PC-3 (cell line): ENCODE measurements around the gene RAD9A. TPM values are rescaled to one million over a fixed set of nuclear protein-coding genes. Genes with fewer than 3 reads are reported as not detected.

Source experiments
- ATAC-seq: fragments of 200-7000 bp; cut with Tn5 transposase; 2 replicates; pipeline ENCODE4 v1.9.1; 2020; ENCODE audit warnings: mild to moderate bottlenecking, moderate library complexity
- BruUV-seq: library from RNA; stranded (reverse); fragments of 400-500 nt; replicated peaks from 2 replicates; lab custom pipeline; 2021; lab: Mats Ljungman, UMichigan
- CTCF ChIA-PET: fragments of 300-600 bp; sonication (Branson Sonifier 250); formaldehyde crosslinking; loops from one replicate; lab custom pipeline; 2022; ENCODE audit warnings: antibody characterized with exemption; lab: Charles Lee
- POLR2A ChIA-PET: fragments of 300-600 bp; sonication (Branson Sonifier 250); formaldehyde crosslinking; loops from one replicate; lab custom pipeline; 2022; ENCODE audit warnings: antibody characterized with exemption; ENCODE audit not compliant: unreplicated experiment; lab: Charles Lee
- DNase-seq: peaks from one replicate; pipeline ENCODE4 v3.0.0-alpha.2; 2015
- H2AFZ ChIP-seq: fragments of 300-600 bp; sonication (generic); 2 replicates; pipeline ENCODE4 v1.6.0; 2016; ENCODE audit warnings: antibody characterized with exemption, low read length
- H3F3A ChIP-seq: fragments of 300-600 bp; sonication (generic); one replicate; pipeline ENCODE4 v1.6.0; 2017; ENCODE audit warnings: antibody characterized with exemption, low read length, control low read depth, mild to moderate bottlenecking; ENCODE audit not compliant: unreplicated experiment
- H3K27ac ChIP-seq: fragments of 300-600 bp; sonication (generic); 2 replicates; pipeline ENCODE4 v1.5.1; 2016; ENCODE audit warnings: mild to moderate bottlenecking, low read length
- H3K27me3 ChIP-seq: fragments of 300-600 bp; sonication (generic); 2 replicates; pipeline ENCODE4 v1.6.1; 2016; ENCODE audit warnings: low read length, mixed read lengths
- H3K36me3 ChIP-seq: fragments of 300-600 bp; sonication (generic); 2 replicates; pipeline ENCODE4 v1.6.1; 2016; ENCODE audit warnings: low read depth, mixed run types, low read length, mixed read lengths
- H3K4me1 ChIP-seq: fragments of 300-600 bp; sonication (generic); 2 replicates; pipeline ENCODE4 v1.5.1; 2016; ENCODE audit warnings: low read length; ENCODE audit not compliant: insufficient read depth
- H3K4me2 ChIP-seq: fragments of 300-600 bp; sonication (generic); 2 replicates; pipeline ENCODE4 v1.6.0; 2016; ENCODE audit warnings: low read length
- H3K4me3 ChIP-seq: fragments of 300-600 bp; sonication (generic); 2 replicates; pipeline ENCODE4 v1.5.1; 2016; ENCODE audit warnings: mild to moderate bottlenecking, low read length, mixed read lengths
- H3K79me2 ChIP-seq: fragments of 300-600 bp; sonication (generic); 2 replicates; pipeline ENCODE4 v1.6.1; 2017; ENCODE audit warnings: low read length, mixed read lengths
- H3K9ac ChIP-seq: fragments of 300-600 bp; sonication (generic); 2 replicates; pipeline ENCODE4 v1.6.0; 2016; ENCODE audit warnings: mild to moderate bottlenecking, low read length
- H3K9me2 ChIP-seq: fragments of 300-600 bp; sonication (generic); replicated peaks from 2 replicates; pipeline ENCODE4 v1.6.1; 2016; ENCODE audit warnings: mixed run types, low read length, mixed read lengths
- H3K9me3 ChIP-seq: fragments of 300-600 bp; sonication (generic); 2 replicates; pipeline ENCODE4 v1.6.1; 2016; ENCODE audit warnings: low read length, mixed read lengths
- H4K20me1 ChIP-seq: fragments of 300-600 bp; sonication (generic); 2 replicates; pipeline ENCODE4 v1.6.1; 2016; ENCODE audit warnings: low read length, mixed read lengths
- EZH2 ChIP-seq: fragments of 300-600 bp; sonication (generic); IDR thresholded peaks from one replicate; pipeline ENCODE4 v1.6.1; 2017; ENCODE audit warnings: antibody characterized with exemption, mild to moderate bottlenecking, low read length; ENCODE audit not compliant: unreplicated experiment
- EZH2phosphoT487 ChIP-seq: fragments of 300-600 bp; sonication (generic); IDR thresholded peaks from 2 replicates; pipeline ENCODE4 v1.6.1; 2018; ENCODE audit warnings: mild to moderate bottlenecking, antibody characterized with exemption, low read length, borderline replicate concordance
- intact Hi-C: fragments of 100-400 bp; cut with micrococcal nuclease; formaldehyde crosslinking; loops from 2 replicates; pipeline ENCODE4 v1.9.0; 2023
- total RNA-seq: library from RNA; depleted of rRNA; stranded (reverse); fragments of >200 nt; gene quantifications from 2 replicates; pipeline ENCODE4 v1.2.3, GENCODE V29; 2014
- TF ChIP-seq, protein P1 (sequence below): fragments of 300-600 bp; sonication (generic); conservative IDR thresholded peaks from 2 replicates; pipeline ENCODE4 v1.5.1; 2017; ENCODE audit warnings: antibody characterized with exemption, low read depth, mild to moderate bottlenecking, low read length

RAD9A gene
- total RNA-seq, 1 experiment from 2014 or later: 45.5 TPM

DNA sequence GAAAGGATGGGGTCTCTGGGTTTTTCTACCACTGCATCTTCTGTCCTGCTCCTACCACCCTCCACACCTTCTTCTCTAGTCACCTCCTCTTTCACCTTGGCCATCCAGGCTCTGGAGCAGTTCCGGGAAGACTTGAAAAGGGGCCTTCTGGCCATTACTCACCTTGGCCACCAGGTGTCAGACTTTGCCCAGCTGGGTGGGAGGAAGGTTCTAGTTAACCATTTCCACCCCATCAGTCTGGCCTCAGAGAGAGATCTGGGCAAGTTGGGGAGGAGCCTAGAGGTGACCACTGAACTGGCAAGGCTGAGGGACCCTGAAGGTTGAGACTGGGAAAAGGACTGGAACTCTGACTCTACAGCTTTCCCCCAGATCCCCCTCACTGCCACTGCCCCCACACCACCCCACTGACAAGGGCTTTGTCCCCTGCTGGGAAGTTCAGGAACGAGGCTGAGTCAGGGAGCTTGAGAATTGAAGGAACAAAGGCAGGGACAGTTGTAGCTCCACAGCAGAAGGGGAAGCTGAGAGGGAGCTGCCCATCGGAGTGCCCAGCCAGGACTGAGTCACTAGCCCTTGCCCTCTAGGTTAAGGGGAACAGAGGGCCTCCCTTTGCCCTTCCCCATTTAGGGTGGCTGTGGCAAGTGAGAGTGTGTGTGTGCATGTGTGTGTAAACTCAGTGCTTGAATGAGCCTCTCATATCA is 34.8 kb upstream of the RAD9A start:
- no peak overlapping the region for H2AFZ ChIP-seq
- H3K27ac ChIP-seq: peak overlapping the region; percentile 93

DNA sequence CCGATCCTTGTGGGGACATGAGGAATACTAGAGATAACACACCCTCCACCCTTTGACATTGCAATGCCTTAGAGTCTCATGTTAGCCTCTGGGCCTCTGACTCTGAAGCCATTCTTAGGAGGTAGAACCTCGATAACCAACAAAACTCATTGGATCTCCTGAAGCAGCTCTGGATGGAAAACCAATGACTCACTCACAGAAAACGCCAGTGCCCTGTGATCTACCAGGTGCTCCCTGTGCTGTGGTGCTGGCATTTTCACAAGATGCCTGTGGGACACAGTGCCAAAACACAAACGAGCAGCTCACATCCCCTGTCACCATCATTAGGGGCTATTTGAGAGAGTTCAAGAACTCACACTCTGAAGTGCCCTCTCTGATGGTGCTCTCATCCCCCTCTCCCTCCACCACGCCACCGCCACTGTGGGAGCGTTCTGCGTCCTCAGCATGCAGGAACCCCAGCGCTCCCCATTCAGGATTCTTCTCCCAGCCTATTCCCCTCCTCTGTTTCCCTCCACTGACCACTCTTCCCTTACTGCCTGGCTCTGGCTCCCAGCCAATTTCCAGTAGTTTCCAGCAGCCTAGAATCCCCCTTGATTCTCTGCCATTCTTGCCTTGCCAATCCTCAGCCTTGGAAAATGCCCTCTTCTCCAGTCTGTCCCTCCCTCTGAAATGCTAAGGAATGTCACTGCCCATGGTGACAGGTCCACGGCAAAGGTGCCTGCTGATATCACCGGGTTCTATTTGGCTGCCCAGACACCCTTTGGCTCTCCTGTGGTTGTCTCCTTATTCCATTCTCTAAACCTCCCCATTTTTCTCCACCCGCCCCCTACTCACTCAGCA is 33.7 kb upstream of the RAD9A start:
- H3K36me3 ChIP-seq: no peaks in the 10 kb centered on the region
- DNase-seq (peak; percentile 89), ATAC-seq (peak; percentile 10)
- TF ChIP-seq EZH2phosphoT487 (no peak), EZH2 (no peak)
- TF ChIP-seq, protein P1, sequence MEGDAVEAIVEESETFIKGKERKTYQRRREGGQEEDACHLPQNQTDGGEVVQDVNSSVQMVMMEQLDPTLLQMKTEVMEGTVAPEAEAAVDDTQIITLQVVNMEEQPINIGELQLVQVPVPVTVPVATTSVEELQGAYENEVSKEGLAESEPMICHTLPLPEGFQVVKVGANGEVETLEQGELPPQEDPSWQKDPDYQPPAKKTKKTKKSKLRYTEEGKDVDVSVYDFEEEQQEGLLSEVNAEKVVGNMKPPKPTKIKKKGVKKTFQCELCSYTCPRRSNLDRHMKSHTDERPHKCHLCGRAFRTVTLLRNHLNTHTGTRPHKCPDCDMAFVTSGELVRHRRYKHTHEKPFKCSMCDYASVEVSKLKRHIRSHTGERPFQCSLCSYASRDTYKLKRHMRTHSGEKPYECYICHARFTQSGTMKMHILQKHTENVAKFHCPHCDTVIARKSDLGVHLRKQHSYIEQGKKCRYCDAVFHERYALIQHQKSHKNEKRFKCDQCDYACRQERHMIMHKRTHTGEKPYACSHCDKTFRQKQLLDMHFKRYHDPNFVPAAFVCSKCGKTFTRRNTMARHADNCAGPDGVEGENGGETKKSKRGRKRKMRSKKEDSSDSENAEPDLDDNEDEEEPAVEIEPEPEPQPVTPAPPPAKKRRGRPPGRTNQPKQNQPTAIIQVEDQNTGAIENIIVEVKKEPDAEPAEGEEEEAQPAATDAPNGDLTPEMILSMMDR: no peak
- H3K4me1 ChIP-seq: peaks cover 51% of the 10 kb centered on the region
- H3K9me2 ChIP-seq: no peaks in the 10 kb centered on the region
- BruUV-seq: no TSS peak
- ChIA-PET POLR2A (interaction anchor here (1.1 kb wide), 1 partner anchor 12 kb away, joined by 5 read pairs; no protein-coding TSS in a partner anchor), CTCF (interaction anchor here (1.8 to 1.9 kb wide), 3 partner anchors 14 to 23 kb away, joined by 10 to 41 read pairs (median 16); partner anchors contain the start of gene CLCF1)
- peaks cover 17% of the 10 kb centered on the region for H3F3A ChIP-seq
- intact Hi-C loops: loop anchor here (1.0 kb wide), 1 partner anchor 24 kb away; no protein-coding TSS in a partner anchor
- peak overlapping the region; percentile 40 for H3K27ac ChIP-seq
- H2AFZ ChIP-seq: no peak overlapping the region
- H3K4me2 ChIP-seq: peak overlapping the region; percentile 53
- H3K4me3 ChIP-seq: no peak overlapping the region
- H3K9ac ChIP-seq: no peak overlapping the region
- peaks cover 2% of the 10 kb centered on the region for H3K79me2 ChIP-seq
- H4K20me1 ChIP-seq: no peaks in the 10 kb centered on the region
- no peaks in the 10 kb centered on the region for H3K27me3 ChIP-seq
- H3K9me3 ChIP-seq: no peaks in the 10 kb centered on the region

More for the DNA sequence above, 34.8 kb upstream of the RAD9A start:
- BruUV-seq: no TSS peak
- Histone ChIP-seq H3K4me2 (peak overlapping the region; percentile 92), H3K36me3 (no peaks in the 10 kb centered on the region), H3K4me1 (peaks cover 59% of the 10 kb centered on the region), H3K27me3 (no peaks in the 10 kb centered on the region), H3F3A (peaks cover 17% of the 10 kb centered on the region), H3K9me2 (no peaks in the 10 kb centered on the region), H3K4me3 (no peak overlapping the region), H4K20me1 (no peaks in the 10 kb centered on the region), H3K9me3 (no peaks in the 10 kb centered on the region), H3K9ac (peak overlapping the region; percentile 79; the same call in 1 of the 2 replicates), H3K79me2 (peaks cover 10% of the 10 kb centered on the region)
- ChIA-PET POLR2A (interaction anchor here (0.7 to 1.1 kb wide), 2 partner anchors 11 to 17 kb away, joined by 4 to 5 read pairs; no protein-coding TSS in a partner anchor), CTCF (interaction anchor here (0.6 to 2.6 kb wide), 10 partner anchors 11 to 148 kb away, joined by 3 to 41 read pairs (median 8); partner anchors contain the start of genes CLCF1, PITPNM1 and RAD9A)
- intact Hi-C loops: loop anchor here (1.0 kb wide), 1 partner anchor 25 kb away; no protein-coding TSS in a partner anchor
- peak; percentile 90 for DNase-seq
- peak; percentile 2 for ATAC-seq
- no peak for TF ChIP-seq EZH2phosphoT487
- TF ChIP-seq EZH2: no peak
- TF ChIP-seq, protein P1: peak; percentile 99
